G401.6 (cell line): ENCODE measurements around the gene CUL4A.
"Not testable (repeated sequence)": the region's sequence is repeated elsewhere in the genome, so short reads cannot be mapped to it uniquely, and the experiment has no call there.

Source experiments
- FAIRE-seq: peaks from 2 replicates; lab custom pipeline; 2012; peaks lifted over from hg19 to GRCh38; lab: Jason Lieb, UNC

Gene CUL4A

DNA sequence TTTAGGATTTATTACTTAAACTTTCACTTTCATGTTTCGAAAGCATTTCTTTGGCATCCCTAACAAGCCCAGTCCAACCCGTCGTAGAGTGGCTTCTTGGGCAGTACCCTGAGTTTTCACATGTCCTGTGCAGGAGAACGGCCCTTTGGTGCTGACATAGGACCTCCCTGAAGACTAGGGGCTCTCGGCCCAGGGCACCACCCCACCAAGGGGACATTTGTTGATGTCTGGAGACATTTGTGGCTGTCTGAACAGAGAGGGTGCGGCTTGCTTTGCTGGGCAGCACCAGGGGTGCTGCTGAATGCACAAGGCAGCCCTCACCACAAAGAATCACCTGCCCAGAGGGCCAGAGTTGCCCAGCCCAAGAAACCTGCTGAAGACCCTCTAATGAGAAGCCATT, 30.6 kb downstream of the CUL4A start:
- FAIRE-seq = no peak

- FAIRE-seq = not testable (repeated sequence)
These were observed 32.2 kb downstream of the CUL4A start for GRCh38 chr13:113241623-113242022.

DNA sequence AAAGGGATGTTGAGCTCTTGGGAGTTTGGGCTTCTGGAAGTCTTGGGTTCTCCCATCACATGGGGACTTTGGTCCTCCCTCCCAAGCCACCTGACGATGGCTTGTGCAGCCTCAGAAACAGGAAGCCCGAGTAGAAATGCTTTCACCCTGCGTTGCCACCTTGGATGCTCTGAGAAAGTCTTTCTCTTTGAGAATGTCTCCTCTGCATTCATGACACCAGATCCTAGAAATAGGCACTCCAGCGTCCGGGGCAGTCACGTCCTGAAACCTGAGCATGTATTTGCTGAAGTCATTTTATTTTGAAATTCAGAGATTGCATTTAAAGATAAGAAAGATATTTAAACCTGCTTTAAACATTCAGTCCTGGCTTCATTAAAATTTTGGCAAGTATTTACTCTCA, 34.4 kb downstream of the CUL4A start:
- FAIRE-seq = no peak

DNA sequence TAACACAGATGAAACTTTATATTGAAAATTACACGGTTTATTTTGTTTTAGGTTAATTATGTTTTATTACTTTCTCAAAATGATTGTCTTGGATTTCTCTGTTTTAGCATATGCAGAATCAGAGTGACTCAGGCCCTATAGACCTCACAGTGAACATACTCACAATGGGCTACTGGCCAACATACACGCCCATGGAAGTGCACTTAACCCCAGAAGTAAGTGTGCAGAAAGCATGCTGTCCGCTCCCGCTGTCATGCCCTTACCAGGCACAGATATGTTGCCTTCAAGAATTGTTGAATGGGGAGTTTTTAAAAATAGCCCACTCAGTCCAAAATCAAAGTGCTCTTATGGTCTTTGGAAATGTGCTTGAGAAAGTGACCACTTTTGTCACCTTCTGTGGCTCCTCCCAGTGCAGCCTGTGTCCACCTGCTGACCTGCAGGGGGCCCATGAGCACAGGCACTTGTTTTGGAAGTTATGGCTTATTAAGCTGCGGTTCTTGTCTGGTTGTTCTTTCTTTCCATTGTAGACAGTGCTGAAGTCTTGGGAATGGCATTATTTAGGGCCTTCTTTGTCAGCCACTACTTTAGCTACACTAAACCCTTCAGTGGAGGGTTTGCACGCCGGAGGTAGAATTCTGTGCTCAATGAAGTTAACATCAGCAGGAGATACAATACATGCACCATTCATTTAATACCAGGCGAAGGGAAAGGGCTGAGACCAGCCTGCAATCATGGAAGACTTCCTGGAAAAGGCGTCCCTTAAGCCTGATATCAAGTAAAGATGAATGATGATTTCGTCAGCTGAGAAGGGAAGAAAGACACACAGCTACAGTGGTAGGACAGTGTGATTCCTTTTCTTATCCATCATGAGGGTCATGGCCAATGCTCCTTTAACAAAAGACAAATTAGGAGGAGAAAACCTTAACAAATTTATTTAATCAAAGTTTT, 36.7 kb downstream of the CUL4A start:
- no peak for FAIRE-seq

DNA sequence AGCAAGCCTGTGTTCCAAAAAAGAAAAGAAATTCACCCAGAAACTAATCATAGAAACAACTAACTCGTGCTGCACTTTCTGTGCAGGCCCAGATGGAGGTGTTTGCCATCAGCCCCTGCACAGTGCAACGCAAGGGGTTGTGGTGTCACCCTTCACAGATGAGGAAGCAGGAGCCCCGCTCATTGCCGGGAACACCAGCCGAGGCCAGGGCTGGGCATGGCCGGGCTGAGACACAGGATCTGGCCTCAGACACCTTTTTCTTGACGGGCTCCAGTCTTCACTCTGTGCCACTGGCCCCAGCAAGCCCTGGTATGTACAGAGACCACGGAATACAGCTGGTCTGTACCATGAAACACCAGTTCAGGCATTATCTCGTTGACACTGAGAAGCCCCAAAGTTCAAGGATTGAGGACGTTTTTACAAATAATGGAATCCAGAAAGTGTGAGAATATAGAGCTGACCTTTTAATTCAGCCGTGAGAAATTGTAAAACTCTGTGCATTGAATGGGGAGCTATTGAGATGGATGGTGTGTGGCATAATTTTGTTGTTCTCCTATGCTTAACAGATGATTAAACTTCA, 43.2 kb downstream of the CUL4A start:
- no peak for FAIRE-seq

- FAIRE-seq = not testable (repeated sequence)
These were observed 48.5 kb downstream of the CUL4A start for GRCh38 chr13:113257908-113258307.

DNA sequence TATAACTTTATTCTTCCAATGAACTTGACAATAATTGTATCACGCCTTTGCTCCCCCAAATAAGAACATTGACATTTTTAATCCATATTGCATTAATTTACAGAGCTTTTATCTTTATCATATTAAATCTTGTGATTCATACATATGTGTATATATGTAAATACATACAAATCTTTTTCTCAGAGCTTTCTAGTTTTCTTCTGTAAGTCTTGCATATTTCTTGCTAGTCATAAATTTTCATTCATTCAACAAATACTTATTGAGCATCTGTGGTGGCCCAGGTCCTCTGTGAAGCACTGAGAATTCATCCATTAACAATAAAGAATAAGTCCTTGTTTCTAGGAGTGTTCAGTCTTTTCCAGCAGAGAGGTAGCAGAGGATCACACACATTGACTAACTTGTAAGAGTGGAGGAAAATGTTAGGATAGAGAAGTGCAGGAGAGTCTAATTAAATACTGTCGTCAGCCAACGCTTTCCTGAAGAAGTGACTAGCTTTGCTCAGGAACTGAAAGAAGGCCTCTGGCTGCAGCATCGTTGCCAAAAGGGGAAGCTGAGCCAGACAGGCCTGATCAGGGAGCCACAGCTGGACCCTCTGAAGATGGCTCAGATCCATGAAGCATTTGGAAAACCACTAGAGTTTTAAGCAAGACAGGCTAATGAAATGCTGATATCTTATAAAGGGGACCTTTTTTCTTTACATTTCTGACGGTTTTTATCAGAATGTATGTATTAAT, 49.1 kb downstream of the CUL4A start:
- no peak for FAIRE-seq

DNA sequence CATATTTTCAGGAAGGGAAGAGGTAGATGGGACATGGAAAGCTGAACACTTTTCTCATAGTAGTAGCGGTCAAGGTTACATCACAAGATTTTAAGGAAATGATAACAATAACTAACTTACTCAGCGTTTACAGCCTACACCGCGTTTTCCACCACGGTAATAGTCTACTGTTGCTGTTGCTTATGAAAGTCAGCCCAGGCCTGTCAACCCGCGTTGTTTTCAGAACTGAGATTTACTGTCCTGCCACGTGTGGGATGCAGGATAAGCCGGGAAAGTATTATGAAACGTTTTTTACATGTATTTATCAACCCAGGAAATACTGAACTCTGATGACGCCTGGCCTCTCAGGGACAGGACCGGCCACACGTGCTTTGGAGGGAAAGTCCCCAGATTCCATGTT, 51.6 kb downstream of the CUL4A start:
- no peak for FAIRE-seq

DNA sequence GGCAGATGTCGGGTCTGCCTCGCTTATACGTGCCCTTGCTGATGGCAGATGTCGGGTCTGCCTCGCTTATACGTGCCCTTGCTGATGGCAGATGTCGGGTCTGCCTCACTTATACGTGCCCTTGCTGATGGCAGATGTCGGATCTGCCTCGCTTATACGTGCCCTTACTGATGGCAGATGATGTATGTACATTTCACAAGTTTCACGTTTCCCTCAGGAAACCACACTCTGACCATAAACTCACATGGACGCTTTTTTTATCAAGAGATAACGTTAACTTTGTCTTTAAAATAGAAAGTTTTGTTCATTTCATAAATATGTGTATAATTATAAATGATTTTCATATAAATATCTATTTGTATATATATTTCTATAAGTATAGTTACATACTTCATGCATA, 53.6 kb downstream of the CUL4A start:
- FAIRE-seq = not testable (repeated sequence)

GRCh38 chr13:113267642-113268405, 58.4 kb downstream of the CUL4A start:
- FAIRE-seq = no peak

GRCh38 chr13:113272031-113272430, 62.6 kb downstream of the CUL4A start:
- FAIRE-seq = no peak

DNA sequence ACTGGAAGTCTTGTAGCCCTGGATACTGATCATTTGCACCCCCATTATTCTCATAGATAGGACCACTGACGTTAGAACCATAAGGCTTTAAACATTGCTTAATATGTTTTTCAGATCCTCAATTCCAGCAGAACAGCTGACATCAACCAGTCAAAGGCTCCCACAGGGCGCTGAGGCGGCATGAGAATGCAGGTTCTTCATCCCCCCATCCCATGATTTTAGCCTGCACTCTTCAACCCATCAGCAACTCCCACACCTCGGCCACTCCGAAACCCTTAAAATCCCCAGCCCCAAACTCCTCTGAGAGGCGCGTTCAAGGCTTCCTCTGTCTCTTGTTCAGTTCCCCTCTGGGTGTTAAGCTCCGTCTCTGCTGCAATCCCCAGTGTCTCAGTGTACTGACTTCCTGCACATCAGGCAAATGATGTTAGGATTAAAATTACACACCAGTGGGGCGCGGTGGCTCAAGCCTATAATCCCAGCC, 63.3 kb downstream of the CUL4A start:
- no peak for FAIRE-seq

DNA sequence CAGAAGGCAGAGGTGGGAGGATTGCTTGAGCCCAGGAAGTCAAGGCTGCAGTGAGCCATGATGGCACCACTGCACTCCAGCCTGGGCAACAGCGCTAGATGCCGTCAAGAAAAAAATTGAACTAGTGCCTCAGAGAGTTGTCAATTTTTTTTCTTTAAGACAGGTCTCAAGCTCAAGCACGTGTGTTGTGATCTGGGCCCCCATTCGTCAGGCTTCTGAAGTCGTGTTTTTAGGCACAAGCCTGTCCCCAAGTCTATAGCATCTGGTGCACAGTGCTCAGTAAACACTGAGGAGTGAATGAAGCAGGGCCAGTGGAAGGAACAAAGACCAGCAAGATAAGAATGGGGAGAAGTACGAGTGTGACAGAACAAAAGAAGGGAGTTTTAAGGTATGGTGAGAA, 63.9 kb downstream of the CUL4A start:
- FAIRE-seq = no peak

DNA sequence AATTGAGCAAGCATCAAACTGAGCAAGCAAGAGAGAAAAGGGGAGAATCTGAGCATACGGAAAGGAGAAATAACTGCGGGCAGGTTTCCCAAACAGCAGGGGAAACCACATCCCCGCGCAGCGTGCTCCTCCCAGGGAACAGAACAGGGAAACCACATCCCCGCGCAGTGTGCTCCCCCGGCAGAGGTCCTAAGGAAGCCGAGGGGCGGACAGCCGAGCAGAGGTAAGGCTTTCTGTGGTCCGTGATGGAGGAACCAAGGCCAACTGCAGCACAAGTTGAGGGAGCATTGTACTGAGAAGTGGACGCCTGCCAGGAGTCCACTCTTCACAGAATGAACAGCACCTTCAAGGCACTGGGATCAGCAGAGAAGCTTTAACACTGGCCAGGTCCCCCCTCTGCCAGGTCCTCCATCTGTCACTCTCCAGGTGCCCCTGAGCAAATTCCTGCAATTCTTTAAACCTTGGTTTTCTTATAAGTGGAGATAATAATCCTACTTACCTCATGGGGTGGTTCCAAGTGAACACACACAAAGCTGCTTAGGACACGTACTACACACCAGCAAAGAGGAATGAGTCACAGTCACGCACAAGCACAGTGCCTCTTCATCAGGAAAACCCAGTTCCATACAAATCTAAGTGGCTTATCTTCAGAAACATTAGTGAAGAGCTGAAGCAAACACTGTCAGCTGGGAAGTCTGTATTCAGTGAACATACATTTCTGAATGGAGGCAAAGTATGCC, 64.6 kb downstream of the CUL4A start:
- peak; percentile 98 for FAIRE-seq

- no peak for FAIRE-seq
These were observed 65.3 kb downstream of the CUL4A start for GRCh38 chr13:113274721-113275120.

- FAIRE-seq = no peak
These were observed 66.0 kb downstream of the CUL4A start for GRCh38 chr13:113275387-113275786.

DNA sequence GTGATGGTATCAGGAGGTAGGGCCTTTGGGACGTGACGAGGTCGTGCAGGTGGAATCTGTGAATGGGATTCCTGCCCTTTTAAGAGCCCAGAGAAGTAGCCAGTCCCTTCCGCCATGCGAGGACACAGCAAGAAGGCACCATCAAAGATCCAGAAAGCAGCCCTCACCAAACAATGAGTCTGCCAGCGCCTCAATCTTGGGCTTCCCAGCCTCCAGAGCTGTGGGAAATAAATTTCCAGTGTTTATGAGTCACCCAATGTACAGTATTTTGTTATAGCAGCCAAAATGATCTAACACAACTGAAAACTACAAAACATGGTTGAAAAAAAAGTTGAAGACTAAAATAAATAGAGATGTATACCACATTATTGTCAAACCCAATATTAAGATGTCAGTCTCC, 70.7 kb downstream of the CUL4A start:
- FAIRE-seq = no peak

- FAIRE-seq = no peak
These were observed 74.5 kb downstream of the CUL4A start for GRCh38 chr13:113283904-113284303.

GRCh38 chr13:113288880-113289279, 79.5 kb downstream of the CUL4A start:
- FAIRE-seq = no peak

- no peak for FAIRE-seq
These were observed 81.7 kb downstream of the CUL4A start for GRCh38 chr13:113291129-113291528.
